ENCODE results near the gene RARG.

The RARG gene

GRCh38 chr12:53176750-53177149 is 55.3 kb downstream of the RARG start:
- H3K4me3 ChIP-seq (ENCODE audit: low read depth, low read length): no peak overlapping the region
- no peak for TF ChIP-seq CTCF (IDR thresholded peaks at IDR 0.05; ENCODE audit: insufficient read depth, low read depth, low read length, missing control alignments)
- DNase-seq (ENCODE audit: low read depth): no peak

- DNase-seq (ENCODE audit: low read depth): no peak
- TF ChIP-seq CTCF (IDR thresholded peaks at IDR 0.05; ENCODE audit: insufficient read depth, low read depth, low read length, missing control alignments): peak; percentile 12
- H3K4me3 ChIP-seq (ENCODE audit: low read depth, low read length): no peak overlapping the region
These were observed 57.0 kb downstream of the RARG start for GRCh38 chr12:53174881-53175491.

- no peak for TF ChIP-seq CTCF (IDR thresholded peaks at IDR 0.05; ENCODE audit: insufficient read depth, low read depth, low read length, missing control alignments)
- no peak for DNase-seq (ENCODE audit: low read depth)
- no peak overlapping the region for H3K4me3 ChIP-seq (ENCODE audit: low read depth, low read length)
These were observed 58.8 kb downstream of the RARG start for GRCh38 chr12:53173085-53173715.

GRCh38 chr12:53172352-53172751 is 59.7 kb downstream of the RARG start:
- DNase-seq (ENCODE audit: low read depth): no peak
- H3K4me3 ChIP-seq (ENCODE audit: low read depth, low read length): no peak overlapping the region
- no peak for TF ChIP-seq CTCF (IDR thresholded peaks at IDR 0.05; ENCODE audit: insufficient read depth, low read depth, low read length, missing control alignments)

- TF ChIP-seq CTCF (IDR thresholded peaks at IDR 0.05; ENCODE audit: insufficient read depth, low read depth, low read length, missing control alignments): no peak
These were observed 60.2 kb downstream of the RARG start for GRCh38 chr12:53171725-53172329.

GRCh38 chr12:53170876-53171724 is 60.9 kb downstream of the RARG start:
- no peak for DNase-seq (ENCODE audit: low read depth)
- no peak overlapping the region for H3K4me3 ChIP-seq (ENCODE audit: low read depth, low read length)
- TF ChIP-seq CTCF (IDR thresholded peaks at IDR 0.05; ENCODE audit: insufficient read depth, low read depth, low read length, missing control alignments): no peak

More at GRCh38 chr12:53171725-53172329, 60.2 kb downstream of the RARG start:
- H3K4me3 ChIP-seq (ENCODE audit: low read depth, low read length): no peak overlapping the region
- DNase-seq (ENCODE audit: low read depth): no peak

All from GM12865 (cell line).